ENCODE measurements around the gene ACSF3.

Gene ACSF3

DNA sequence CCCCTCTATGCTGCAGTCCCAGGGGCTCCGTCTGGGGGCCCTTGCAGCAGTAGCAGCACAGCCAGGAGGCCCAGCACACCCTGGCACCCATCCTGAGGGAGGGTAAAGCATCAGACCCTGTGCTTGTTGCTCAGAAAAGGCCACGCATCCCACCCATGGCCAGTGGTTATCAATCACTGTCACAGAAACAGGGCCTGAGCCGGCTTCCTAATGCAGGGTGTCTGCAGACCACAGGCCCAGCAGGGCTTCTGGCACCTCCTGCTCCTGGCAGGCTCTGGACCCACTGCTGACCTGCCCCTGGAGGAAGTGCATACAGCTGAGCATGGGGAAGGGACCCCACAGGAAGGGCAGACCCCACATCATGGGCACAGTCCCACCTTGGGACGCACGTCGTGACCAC is 51.0 kb downstream of the ACSF3 start:
- peaks cover 19% of the 10 kb centered on the region for H3K9me3 Mint-ChIP-seq
- intact Hi-C loops (cut with micrococcal nuclease), result no loop called here
- peaks cover 5% of the 10 kb centered on the region for H3K4me1 Mint-ChIP-seq (ENCODE audit: low read depth)
- no peaks in the 10 kb centered on the region for H3K27me3 Mint-ChIP-seq
- peaks cover 99% of the 10 kb centered on the region for H3K36me3 Mint-ChIP-seq (ENCODE audit: low read depth)
- H3K4me3 Mint-ChIP-seq, result no peak overlapping the region
- no peak overlapping the region for H3K27ac Mint-ChIP-seq

DNA sequence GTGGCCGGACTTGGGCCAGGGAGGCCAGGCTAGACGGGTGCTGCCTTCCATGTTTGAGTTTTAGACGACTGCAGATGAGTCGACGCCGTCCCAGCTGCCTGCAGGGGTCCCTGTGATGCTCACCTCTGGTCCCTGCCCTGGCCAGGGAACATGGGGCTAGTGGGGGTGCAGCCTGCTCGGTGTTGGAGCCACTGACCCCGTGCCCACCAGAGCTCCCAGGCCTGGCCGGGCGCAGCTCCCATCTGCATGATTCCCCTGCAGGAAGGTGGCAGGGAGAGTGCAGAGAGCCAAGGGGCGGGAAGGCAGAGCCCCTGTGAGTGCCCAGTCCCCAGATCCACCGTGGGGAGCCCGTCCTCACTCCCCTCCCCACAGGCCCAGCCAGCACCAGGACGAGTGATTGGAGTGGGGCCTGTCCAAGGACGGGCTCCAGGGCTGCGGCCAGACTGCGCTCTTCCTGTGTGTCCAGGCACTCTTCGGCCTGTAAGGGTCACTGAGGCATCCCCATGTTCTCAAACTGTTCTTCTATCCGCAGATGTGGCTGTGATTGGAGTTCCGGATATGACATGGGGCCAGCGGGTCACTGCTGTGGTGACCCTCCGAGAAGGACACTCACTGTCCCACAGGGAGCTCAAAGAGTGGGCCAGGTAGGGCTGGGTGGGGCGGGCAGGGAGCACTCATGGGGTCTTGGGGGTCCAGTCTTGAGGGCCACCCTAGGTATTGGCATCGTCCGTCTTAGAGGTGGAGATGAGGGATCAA is 51.9 kb downstream of the ACSF3 start:
- Mint-ChIP-seq H3K27me3 (no peaks in the 10 kb centered on the region), H3K36me3 (ENCODE audit: low read depth) (peaks cover 99% of the 10 kb centered on the region), H3K4me1 (ENCODE audit: low read depth) (peaks cover 5% of the 10 kb centered on the region), H3K4me3 (no peak overlapping the region), H3K9me3 (peaks cover 19% of the 10 kb centered on the region), H3K27ac (no peak overlapping the region)
- intact Hi-C loops (cut with micrococcal nuclease), result no loop called here

DNA sequence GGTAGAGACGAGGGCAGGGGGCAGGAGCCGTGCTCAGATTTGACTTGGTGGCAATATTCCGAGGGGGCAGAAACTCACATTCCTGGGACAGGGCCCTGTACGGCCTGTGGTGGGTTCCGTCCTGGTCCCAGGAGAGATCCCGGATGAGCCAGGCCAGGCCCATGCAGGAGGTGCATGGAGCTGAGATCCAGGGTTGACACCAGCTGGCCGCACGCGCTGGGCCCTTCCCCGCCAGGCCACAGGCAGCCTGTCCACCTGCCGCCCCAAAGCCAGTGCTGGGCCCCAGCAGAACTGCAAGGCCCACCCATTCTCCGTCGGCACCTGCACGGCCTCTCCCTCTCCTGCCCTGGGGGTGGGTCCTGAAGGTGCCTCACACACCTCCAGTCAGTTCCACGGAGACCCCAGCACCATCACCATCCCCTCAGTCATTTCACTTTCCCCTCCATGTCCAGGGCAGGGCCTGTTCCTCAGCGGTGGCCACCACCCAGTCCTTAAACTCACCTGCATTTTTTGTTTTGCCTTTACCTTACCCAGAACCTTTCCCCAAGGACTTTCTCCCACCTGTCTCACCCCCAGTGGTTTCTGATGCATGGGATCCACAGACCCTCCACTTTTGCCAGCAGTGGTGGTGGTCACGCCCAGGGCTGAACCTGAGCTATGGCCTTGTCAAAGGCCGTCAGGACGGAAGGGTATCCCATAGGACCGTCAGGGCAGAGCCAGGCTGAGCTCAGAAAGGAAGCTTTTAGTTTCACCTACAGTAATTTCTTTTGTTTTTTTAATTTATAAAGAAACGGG is 52.8 kb downstream of the ACSF3 start:
- H3K4me3 Mint-ChIP-seq, result no peak overlapping the region
- H3K27me3 Mint-ChIP-seq, result no peaks in the 10 kb centered on the region
- peaks cover 19% of the 10 kb centered on the region for H3K9me3 Mint-ChIP-seq
- no peak overlapping the region for H3K27ac Mint-ChIP-seq
- H3K4me1 Mint-ChIP-seq (ENCODE audit: low read depth), result peaks cover 5% of the 10 kb centered on the region
- H3K36me3 Mint-ChIP-seq (ENCODE audit: low read depth), result peaks cover 99% of the 10 kb centered on the region
- intact Hi-C loops (cut with micrococcal nuclease), result no loop called here

DNA sequence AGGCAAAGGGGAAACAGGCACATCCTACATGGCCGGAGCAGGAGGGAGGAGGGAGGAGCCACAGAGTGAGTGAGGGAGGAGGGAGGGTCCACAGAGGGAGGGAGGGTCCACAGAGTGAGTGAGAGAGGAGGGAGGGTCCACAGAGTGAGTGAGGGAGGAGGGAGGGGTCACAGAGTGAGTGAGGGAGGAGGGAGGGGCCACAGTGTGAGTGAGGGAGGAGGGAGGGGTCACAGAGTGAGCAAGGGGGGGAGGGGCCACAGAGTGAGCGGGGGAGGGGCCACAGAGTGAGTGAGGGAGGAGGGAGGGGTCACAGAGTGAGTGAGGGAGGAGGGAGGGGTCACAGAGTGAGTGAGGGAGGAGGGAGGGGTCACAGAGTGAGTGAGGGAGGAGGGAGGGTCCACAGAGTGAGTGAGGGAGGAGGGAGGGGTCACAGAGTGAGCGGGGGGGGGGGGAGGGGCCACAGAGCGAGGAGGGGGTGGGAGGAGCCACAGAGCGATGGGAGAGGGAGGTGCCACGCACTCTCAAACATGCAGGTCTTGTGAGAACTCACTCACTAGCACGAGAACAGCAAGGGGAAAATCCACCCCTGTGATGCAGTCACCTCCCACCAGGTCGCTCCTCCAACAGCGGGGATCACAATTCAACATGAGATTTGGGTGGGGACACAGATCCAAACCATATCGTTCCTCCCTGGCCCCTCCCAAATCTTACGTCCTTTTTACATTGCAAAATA is 53.6 kb downstream of the ACSF3 start:
- Mint-ChIP-seq H3K9me3 (peaks cover 19% of the 10 kb centered on the region), H3K4me1 (ENCODE audit: low read depth) (peaks cover 5% of the 10 kb centered on the region), H3K27ac (no peak overlapping the region), H3K36me3 (ENCODE audit: low read depth) (peaks cover 99% of the 10 kb centered on the region), H3K27me3 (no peaks in the 10 kb centered on the region), H3K4me3 (no peak overlapping the region)
- intact Hi-C loops (cut with micrococcal nuclease), result no loop called here

DNA sequence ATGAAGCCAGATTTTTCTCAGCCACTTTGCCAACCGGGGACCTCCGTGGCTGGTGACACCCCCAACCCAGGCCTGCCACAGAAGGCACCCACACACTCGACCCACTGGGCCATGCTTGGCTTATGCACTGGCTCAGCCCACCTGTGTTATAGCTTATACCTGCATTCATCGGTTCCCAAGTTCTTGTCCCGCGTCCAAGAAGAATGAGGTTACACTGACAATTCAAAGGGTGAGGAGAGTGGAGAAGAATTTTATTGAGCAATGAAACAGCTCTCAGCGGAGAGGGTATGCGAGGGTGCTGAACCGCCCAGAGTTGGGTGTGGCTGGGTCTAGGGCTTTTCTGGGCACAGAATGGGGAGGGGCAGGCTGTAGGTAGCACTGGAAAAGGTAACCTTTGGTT is 55.7 kb downstream of the ACSF3 start:
- Mint-ChIP-seq H3K4me3 (no peak overlapping the region), H3K36me3 (ENCODE audit: low read depth) (peaks cover 86% of the 10 kb centered on the region), H3K27ac (no peak overlapping the region)

DNA sequence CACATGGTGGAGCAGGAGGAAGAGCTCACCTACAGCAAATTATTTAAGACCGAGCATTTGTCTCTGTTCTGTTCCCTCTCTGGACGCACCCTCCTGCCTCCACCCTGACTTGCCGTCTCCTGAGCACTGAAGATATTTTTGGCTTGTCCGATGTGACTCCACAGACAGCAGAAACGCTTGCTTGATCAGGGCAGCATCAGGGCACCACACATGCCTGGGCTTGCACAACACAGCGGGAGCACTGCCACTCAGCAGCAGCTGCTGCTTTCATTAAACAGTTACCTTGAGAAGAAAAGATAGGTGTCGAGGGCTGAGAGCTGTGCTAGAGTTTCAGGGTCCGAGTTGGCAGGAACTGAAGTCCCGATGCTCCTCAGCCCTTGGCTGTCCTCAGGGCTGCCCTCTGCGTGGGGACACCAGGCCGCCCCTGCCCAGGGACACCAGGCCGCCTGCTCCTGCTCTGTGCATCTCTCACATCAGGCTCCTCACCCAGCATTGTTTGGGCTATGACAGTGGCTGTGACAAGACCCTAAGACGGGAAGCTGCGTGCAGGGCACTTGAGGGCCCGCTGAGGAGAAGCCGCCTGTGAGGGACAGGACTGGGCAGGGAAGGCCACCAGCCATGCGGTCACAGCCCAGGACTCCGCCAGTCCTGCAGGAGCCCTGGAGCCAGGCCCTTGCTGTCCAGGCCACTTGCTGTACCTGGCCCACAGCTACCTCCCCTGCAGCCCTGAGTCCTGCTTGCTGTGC is 56.6 kb downstream of the ACSF3 start:
- peaks cover 25% of the 10 kb centered on the region for H3K4me1 Mint-ChIP-seq (ENCODE audit: low read depth)
- H3K27ac Mint-ChIP-seq, result no peak overlapping the region
- H3K4me3 Mint-ChIP-seq, result no peak overlapping the region
- intact Hi-C loops (cut with micrococcal nuclease), result no loop called here
- H3K9me3 Mint-ChIP-seq, result peaks cover 19% of the 10 kb centered on the region
- peaks cover 15% of the 10 kb centered on the region for H3K27me3 Mint-ChIP-seq
- peaks cover 77% of the 10 kb centered on the region for H3K36me3 Mint-ChIP-seq (ENCODE audit: low read depth)

More for the DNA sequence above, 55.7 kb downstream of the ACSF3 start:
- Mint-ChIP-seq H3K27me3 (peaks cover 6% of the 10 kb centered on the region), H3K4me1 (ENCODE audit: low read depth) (peaks cover 16% of the 10 kb centered on the region), H3K9me3 (peaks cover 19% of the 10 kb centered on the region)
- intact Hi-C loops (cut with micrococcal nuclease), result no loop called here

DNA sequence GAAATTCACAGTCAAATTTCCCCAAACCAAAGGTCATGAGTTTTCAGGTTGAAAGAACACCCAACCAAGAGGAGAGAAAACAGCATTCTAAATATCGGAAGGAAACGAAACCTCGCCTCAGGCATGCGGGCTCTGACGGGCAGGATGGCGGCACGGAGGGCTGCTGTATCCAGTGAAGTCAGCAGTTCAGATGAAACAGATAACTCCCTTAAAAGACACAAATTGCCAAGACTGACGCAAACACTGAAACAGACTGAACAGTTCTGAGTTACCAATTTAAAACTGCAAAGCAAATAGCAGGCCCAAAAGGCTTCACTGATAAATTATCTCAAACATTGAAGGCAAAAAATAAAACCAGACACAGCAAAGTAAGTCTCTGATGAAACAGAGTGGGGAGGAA is 57.3 kb downstream of the ACSF3 start:
- H3K4me1 Mint-ChIP-seq (ENCODE audit: low read depth), result peaks cover 32% of the 10 kb centered on the region
- H3K36me3 Mint-ChIP-seq (ENCODE audit: low read depth), result peaks cover 70% of the 10 kb centered on the region
- intact Hi-C loops (cut with micrococcal nuclease), result no loop called here
- H3K27ac Mint-ChIP-seq, result no peak overlapping the region
- H3K4me3 Mint-ChIP-seq, result no peak overlapping the region
- H3K9me3 Mint-ChIP-seq, result peaks cover 19% of the 10 kb centered on the region
- H3K27me3 Mint-ChIP-seq, result peaks cover 22% of the 10 kb centered on the region

DNA sequence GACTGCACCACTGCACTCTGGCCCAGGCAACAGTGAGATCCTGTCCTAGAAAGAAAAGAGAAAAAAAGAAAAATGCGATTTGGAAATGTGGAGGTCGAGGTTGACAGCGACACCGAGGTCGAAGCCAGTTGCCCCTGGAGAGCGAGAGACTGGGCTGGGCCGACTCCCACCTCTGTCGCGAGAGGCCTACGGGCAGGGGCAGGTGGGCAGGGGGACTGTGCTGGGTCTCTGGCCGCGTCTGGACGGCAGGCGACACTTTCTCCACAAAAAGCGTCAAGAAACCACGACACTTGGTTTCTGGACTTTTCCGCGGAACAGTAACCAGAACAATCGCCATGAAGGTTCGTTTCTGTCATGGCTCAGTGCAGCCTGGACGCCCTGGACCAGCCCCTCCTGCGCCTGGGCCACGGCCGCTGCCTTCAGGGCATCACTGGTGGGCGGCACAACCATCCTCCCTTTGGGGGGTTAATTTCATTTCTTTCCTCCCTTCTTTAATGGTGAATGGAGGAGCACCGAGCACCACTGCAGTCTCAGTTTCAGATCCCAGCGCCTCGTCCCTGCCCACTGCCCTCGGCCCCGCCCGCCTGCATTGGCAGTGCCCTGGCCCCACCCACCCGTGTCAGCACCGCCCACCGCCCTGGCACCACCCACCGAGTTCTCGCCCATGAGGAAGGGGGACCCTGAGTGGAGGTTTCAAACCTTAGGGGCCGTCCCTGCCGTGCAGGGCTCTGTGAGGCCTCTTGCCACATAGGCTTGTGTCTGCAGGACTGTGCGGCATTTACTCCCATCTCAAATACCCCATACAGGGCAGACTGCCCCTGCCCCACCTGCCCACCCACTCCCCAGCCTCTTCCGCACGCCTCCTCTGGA is 59.4 kb downstream of the ACSF3 start:
- intact Hi-C loops (cut with micrococcal nuclease), result no loop called here
- Mint-ChIP-seq H3K27me3 (peaks cover 34% of the 10 kb centered on the region), H3K27ac (no peak overlapping the region), H3K36me3 (ENCODE audit: low read depth) (peaks cover 50% of the 10 kb centered on the region), H3K9me3 (peaks cover 12% of the 10 kb centered on the region), H3K4me3 (no peak overlapping the region), H3K4me1 (ENCODE audit: low read depth) (peaks cover 36% of the 10 kb centered on the region)

DNA sequence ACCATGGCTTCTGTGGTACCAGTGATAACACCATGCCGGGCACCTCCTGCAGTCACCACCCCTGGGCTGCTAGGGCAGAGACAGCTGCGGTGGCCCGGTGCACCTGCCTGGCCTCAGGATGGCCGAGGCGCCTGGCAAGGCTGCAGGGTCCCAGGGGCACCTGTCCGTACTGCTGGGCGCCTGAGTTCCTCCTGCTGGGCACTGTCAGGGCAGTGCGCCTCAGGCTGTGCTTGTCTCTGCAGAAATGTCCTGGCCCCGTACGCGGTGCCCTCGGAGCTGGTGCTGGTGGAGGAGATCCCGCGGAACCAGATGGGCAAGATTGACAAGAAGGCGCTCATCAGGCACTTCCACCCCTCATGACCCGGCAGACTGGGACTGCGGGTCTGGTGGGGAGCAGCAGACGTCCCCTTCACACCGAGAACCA is 60.2 kb downstream of the ACSF3 start:
- peaks cover 36% of the 10 kb centered on the region for H3K4me1 Mint-ChIP-seq (ENCODE audit: low read depth)
- peaks cover 9% of the 10 kb centered on the region for H3K9me3 Mint-ChIP-seq
- H3K27ac Mint-ChIP-seq, result no peak overlapping the region
- H3K27me3 Mint-ChIP-seq, result peaks cover 36% of the 10 kb centered on the region
- H3K4me3 Mint-ChIP-seq, result no peak overlapping the region
- peaks cover 42% of the 10 kb centered on the region for H3K36me3 Mint-ChIP-seq (ENCODE audit: low read depth)
- intact Hi-C loops (cut with micrococcal nuclease), result no loop called here

DNA sequence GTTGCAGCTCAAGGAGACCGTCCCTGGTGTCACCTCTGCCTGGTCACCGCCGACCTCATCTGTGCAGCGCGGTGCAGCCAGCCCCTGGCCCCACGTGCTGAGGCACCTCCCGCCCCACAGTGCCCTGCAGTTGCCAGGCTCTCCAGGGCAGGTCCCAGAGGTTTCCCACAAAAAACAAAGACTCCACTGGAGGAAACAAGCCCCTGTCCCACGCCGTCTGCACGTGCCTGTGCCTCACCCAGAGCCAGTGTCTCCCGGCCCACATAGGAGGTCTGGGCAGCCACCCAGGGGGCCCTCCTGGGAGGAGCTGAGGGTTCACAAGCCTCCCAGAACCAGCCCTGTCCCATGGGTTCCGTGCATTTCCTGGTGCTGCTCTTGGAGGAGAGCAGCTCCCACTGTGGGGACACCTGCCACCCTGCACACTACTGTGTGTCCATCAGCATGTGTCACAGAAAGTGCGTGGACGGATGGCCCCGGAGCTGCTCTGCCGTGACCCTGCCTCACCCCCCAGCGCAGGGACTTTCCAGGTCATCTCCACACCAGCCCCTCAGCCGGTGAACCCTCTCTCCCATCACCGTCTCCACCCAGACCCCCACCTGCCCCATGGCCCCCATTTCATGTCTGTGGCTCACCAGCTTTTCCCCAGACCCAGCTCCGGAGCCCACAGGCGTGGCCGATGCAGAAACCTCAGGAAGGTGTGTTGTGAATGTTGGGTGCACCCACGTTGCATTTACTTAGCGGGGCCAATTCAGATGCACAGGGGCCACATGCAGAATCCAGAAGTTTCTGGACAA is 60.9 kb downstream of the ACSF3 start:
- intact Hi-C loops (cut with micrococcal nuclease), result no loop called here
- peaks cover 1% of the 10 kb centered on the region for H3K9me3 Mint-ChIP-seq
- H3K36me3 Mint-ChIP-seq (ENCODE audit: low read depth), result peaks cover 35% of the 10 kb centered on the region
- H3K27me3 Mint-ChIP-seq, result peaks cover 39% of the 10 kb centered on the region
- no peak overlapping the region for H3K27ac Mint-ChIP-seq
- peaks cover 32% of the 10 kb centered on the region for H3K4me1 Mint-ChIP-seq (ENCODE audit: low read depth)
- no peak overlapping the region for H3K4me3 Mint-ChIP-seq

DNA sequence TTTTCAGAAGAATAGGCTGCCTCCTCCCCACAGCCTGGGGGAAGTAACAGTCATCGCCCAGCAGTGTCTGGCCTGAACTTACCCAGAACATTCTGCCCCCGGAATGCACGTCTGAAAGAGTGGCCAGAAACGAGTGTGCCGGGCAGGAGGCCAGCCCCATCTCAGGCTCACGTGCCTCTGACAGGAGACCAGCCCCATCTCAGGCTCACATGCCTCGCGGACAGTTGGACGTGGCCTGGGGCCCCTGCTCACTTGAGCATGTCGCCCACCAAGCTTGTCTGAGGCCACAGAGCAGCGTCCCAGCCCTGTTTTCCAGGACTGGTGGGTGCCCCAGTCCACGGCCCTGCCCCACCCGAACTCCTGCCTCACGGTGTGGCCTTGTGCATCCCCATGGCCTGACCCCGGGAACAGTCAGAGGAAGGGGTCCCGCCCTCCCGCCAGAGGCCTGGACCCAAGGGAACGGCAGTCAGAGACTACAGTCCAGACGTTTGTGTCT is 61.6 kb downstream of the ACSF3 start:
- H3K4me3 Mint-ChIP-seq, result no peak overlapping the region
- H3K27ac Mint-ChIP-seq, result no peak overlapping the region
- H3K27me3 Mint-ChIP-seq, result peaks cover 40% of the 10 kb centered on the region
- intact Hi-C loops (cut with micrococcal nuclease), result no loop called here
- no peaks in the 10 kb centered on the region for H3K9me3 Mint-ChIP-seq
- peaks cover 31% of the 10 kb centered on the region for H3K4me1 Mint-ChIP-seq (ENCODE audit: low read depth)
- peaks cover 28% of the 10 kb centered on the region for H3K36me3 Mint-ChIP-seq (ENCODE audit: low read depth)
